HG02642 (cell line): ENCODE results near the gene ZNF639.
A peak's percentile ranks its signal among the peaks of the same experiment; 100 is the strongest.
"Not testable (repeated sequence)": the region's sequence is repeated elsewhere in the genome, so short reads cannot be mapped to it uniquely, and the experiment has no call there.

Experiments
- ATAC-seq: cut with Tn5 transposase; IDR thresholded peaks from one replicate; pipeline ENCODE4 v1.9.1; 2021; ENCODE audit warnings: mild to moderate bottlenecking; ENCODE audit not compliant: unreplicated experiment, poor library complexity

ZNF639 gene, protein sequence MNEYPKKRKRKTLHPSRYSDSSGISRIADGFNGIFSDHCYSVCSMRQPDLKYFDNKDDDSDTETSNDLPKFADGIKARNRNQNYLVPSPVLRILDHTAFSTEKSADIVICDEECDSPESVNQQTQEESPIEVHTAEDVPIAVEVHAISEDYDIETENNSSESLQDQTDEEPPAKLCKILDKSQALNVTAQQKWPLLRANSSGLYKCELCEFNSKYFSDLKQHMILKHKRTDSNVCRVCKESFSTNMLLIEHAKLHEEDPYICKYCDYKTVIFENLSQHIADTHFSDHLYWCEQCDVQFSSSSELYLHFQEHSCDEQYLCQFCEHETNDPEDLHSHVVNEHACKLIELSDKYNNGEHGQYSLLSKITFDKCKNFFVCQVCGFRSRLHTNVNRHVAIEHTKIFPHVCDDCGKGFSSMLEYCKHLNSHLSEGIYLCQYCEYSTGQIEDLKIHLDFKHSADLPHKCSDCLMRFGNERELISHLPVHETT

DNA sequence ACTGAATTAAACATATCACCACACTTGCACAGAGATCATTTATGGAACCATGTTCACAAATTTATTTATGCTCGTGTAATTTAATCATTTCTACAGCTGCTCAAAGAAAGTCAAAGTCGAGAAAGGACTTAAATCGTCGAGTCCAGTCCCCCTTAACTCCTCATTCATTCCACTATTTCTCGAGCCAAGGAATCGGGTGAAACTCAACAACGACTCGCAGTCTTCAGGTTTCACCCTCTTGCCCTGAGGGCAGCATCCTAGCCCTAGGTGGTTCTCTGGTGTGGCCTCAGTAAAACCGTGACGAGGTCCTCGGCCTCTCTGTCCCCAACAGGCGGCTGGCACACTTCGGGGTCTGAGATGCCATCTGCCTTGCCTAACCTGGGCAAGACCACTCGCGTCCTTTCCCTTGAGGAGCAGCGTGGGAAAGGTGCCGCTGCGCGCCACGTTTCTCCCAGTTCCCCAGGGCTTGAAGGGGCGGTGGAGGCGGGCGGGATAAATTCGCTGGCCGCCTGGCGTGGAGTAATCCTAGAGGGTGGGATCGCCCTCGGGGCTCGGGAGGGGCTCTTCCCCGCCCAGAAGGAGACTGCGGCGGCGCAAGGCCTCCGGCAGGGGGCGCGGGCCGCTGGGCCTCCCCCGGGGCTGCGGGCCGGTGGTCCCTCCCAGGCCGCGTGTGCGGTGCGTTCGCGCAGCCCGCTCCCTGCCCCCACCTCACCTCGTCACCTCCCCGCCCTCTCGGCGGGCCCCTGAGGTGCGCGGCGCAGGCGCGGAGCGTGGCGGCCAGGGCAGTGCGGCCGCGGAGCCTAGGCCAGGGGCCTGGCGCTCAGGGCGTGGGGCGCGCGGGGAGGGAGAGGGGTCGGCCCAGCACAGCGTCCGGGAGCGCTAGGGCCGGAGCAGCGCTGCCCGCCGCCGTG, at the start of gene ZNF639:
Gene ZNF639 (plus strand): TSS at position 746 of the 911 bp plus-strand sequence. CDS start 5,263 bp downstream, outside the sequence.
- peak; percentile 72 for ATAC-seq

DNA sequence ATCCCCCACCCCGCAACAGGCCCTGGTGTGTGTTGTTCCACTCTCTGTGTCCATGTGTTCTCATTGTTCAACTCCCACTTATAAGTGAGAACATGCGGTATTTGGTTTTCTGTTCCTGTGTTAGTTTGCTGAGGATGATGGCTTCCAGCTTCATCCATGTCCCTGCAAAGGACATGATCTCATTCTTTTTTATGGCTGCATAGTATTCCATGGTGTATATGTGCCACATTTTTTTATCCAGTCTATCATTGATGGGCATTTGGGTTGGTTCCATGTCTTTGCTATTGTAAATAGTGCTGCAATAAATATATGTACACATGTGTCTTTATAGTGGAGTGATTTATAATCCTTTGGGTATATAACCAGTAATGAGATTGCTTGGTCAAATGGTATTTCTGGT, 48.4 kb upstream of the ZNF639 start:
- ATAC-seq = not testable (repeated sequence)

DNA sequence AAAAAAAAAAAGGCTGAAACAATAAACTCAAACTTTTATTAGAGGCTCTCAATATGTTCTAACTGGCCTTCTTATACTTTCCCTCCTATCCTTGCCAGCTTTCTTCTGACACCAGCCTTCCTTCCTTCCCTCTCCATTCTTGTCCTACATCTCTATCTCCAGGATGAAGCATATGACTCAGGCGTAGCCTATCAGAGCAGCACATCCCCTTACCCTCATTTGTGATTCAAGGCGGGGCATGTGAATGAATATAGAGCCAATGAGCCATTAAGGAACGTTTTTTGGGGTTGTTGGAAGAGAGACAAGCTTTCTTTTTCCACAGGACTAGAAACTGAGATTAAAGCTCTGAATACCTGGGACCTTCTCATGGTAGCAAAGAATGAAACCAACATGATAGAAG, 46.8 kb upstream of the ZNF639 start:
- ATAC-seq = no peak

DNA sequence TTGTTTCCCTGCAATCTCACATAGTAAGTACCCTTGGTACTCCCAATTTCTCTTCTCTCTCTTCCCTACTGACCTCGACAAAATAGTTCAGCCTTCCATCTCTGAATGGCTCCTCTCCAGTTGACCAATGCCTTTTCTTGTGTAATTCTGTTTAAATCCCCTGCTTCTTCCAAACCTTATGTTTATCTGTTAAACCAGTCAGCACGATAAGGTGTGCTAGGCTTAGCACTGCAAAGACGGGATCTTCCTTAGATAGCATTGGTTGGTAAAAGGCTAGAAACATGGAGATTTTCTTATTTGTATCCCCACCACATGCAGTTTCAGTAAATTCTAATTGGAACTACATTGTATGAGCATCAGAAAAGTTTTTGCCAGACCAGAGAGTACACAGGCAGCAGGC, 46.1 kb upstream of the ZNF639 start:
- ATAC-seq = no peak

DNA sequence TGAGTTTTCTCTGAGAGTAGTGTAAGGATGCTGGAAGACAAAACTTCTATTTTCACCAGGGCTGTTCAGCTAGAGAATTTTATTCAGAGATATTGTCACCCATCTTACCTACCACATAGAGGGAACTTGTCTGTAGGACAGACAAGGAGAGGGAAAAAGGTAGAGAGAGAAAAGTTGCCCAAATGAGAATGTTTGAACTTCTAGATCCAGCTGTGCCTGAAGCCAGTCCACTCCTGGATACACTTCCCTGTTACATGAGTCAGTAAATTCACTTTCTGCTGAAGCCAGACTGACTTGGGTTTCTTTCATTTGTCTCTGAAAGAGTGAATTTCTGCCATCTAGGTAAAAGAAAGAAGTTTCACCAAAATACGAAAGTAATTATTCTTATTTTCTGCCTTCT, 44.7 kb upstream of the ZNF639 start:
- no peak for ATAC-seq

DNA sequence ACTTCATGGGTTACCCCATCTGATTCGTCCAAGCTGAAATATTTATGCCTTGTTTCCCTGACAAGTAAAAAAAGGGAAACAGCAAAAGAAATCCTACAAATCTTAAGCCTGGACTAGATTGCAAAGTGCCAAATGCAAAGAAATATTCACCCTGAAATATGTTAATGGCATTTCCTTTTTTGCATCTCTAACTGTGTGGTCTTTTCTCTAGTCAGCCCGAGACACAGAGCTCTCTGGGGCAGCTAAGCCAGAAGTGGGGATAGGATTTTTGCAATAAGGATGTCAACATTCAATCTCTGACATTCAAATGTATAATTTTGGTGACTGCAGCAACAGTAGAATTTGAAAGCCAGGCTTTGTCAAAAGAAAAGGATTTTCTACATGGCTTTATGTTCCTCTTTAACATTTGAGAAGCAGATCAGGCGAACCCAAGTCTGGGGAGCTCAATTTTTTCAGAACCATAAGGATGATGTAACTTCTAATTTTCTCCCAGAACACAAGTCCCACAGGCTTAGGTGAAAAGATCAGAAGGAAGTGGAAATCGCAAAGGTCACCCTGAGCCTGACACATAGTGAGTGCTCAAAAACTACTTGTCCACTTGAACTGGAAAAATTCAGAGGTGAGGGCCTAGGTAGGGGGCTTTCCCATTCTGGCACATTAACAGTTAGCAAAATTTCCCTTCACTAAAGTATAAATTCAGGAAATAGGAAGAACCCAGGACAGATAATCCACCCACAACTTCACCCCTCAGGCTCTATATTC, 43.7 kb upstream of the ZNF639 start:
- ATAC-seq = no peak

DNA sequence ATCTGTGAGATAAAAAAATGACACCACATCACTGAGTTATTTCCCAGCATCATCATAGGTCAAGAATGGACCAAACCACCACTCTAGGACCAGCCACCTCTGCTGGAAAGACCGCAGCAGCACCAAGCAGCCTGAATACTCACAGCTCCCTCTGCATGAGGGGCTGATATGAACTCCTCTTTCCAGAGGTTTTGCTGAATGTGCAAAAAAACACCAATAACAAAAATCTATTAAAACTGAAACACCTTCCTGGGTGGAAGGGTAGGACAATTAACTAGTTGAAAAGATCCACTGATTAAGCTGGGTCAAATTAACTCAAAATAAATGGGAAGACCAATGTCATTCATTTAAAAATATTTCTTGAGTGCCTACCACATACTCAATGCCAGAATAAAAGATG, 43.0 kb upstream of the ZNF639 start:
- ATAC-seq = no peak

DNA sequence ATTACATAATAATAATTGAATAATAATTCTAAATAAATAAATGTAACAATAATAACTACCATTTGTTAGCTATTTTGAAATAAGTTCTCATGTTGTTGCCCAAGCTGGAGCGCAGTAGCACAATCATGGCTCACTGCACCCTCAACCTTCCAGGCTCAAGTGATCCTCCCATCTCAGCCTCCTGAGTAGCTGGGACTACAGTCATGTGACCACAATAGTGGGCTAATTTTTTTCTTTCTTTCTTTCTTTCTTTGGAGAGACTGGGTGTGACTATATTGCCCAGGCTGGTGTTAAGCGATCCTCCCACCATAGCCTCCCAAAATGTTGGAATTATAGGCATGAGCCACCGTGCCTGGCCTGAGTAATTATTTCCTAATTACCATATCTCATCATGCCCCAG, 41.0 kb upstream of the ZNF639 start:
- ATAC-seq = no peak

DNA sequence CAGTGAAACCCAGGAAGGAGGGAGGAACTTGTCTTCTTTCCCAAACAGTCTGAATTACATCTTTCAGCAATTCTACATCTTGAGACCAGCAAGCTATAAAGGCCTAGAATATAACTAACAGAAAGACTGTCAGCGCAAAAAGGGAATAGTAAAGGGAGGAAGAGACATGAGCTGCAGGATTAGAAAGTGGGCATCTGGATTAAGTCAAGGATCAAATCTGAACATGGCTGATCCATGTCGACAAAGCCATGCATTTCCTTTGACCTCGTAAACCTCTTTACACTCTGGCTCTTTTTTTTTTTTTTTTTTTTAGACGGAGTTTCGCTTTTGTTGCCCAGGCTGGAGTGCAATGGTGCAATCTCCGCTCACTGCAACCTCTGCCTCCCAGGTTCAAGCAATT, 36.5 kb upstream of the ZNF639 start:
- no peak for ATAC-seq

DNA sequence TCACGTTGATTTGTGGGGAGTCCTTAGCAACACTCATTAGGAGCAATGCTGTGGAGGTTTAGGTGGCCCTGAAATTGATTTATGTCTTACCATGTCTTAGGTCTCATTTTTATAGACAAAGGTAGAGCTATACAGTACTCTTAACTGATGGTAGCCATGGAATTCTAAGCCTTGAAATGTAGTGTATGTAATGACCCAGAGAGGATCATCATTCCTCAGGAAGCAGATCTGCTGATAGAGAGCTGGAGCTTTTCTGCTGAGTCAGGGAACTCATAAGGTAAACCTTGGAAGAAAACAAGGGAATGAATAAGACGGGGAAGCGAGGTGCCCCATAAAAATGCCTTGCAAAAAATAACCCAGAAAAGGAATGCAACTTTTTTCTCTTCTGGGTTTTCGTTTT, 34.0 kb upstream of the ZNF639 start:
- ATAC-seq = no peak

DNA sequence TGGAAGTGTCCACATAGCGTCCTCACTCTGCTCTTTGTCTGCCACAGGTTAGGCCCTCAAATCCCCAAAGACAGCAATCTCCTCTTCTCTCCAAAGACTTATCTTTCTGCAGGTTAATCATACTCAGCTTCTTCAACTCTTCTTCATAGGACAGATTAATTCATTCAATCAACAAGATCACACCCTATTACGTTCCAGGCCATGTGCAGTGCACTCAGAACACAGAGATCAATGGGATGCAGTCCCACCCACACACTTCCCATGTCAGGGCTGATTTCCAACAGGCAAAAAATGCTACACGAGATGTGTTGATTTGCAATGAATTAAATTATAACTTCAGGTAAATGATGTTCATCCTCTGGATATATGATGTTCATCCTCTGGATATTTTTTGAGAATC, 33.5 kb upstream of the ZNF639 start:
- no peak for ATAC-seq

DNA sequence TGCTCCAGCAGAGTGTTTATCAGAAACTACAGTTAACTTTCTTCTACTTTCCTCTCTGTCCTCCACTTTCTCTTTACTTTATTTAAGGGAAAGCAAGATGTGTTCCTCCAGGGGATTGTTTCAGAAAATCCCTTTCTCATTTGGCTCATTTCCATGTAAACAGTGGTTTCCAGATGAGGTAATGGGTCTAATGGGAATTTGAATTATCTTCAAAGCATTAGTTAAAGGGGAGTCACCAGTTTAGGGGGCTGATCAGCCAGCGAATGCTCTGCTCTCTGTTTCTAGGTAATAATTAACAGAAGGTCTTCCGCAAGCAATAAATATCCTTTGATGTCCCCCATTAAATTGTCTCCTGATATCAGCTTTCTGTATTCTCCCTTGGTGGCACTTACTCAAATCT, 30.4 kb upstream of the ZNF639 start:
- no peak for ATAC-seq

DNA sequence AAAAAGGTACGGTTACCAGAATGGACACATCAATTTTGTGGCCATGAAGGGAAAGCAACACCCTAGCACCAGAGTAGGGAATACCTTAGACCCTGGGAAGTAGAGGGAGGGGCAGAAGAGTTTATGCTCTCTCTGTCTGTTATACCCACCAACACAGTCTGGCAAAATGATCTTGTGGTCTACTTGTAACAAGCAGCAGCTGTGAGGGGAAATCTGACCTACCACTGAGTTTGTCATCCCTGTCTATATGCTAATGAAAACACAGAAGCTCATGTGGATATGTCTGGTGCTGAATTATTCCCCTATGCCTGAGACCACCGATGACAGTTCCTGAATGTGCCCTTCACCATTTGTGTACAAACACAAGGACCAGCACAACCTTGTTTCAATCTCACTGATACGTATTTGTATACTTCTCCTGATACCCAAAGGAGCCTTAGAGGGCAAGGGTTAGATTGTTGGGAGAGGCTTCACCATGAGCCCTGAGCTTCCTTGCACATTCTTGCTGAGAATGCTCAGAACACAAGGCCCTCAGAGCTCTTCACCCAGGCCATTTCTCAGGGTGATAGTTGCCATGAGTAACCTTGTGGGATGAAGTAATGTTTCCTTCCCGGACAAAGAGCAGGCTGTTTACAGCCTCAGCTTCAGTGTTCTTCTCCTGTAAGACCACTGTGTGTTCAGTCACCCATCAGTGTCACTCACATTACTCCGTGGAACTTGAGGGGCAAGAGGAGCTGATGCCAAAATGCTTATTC, 24.7 kb upstream of the ZNF639 start:
- no peak for ATAC-seq

DNA sequence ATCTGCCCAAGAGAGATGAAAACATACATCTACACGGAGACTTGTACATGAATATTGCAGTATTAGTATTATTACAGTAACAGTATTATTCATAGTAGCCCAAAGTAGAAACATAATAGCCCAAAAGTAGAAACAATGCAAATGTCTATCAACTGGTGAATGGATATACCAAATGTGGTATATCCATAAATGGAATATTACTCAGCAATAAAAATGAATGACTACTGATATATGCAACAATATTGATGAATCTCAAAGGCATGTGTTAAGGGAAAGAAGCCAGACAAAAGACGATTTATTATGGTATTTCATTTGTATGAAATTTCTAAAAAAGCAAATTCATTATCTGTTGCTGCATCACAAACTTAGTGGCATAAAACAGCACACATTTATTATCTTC, 23.5 kb upstream of the ZNF639 start:
- no peak for ATAC-seq

DNA sequence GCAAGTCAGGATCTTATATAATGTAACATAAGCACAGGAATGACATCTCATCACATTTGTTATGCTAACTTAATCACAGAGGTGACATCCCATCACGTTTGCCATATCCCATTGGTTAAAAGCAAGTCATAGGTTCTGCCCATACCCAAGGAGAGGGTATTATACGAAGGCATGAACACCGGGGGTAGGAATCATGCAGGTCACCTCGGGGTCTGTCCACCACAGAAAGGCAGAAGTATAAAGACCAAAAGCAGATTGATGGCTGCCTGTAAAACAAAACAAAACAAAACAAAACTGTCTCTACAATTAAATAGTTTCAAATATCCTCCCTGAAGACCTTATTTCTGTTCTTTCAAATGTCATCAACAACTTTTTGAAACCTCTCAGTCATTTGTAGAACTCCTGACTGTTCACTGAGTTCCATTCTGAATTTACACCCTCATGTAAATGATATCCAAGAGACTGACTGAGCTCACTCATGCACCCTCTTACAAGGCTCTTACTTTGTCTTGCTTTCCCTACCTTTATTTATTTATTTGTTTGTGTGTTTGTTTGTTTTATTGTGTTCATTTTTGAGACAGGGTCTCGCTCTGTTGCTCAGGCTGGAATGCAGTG, 22.7 kb upstream of the ZNF639 start:
- peak; percentile 54 for ATAC-seq

DNA sequence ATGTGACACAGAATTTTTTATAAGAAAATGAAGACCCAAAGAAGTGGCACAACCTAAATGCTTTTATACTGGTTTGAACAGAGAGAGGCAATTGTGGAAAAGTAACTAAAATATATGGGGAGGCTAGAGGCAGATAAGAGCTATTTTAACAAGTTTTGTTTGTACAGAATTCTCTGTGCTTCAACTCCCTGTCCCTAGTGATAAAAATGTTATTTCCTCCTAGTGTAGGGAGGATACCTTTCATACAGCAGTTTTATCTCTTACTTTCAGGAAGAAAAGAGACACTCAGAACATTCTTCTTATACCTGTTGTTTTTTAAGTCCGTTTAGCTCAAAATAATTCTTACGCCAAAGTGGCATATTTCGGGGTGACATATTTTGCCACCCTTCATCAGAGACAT, 21.2 kb upstream of the ZNF639 start:
- no peak for ATAC-seq

DNA sequence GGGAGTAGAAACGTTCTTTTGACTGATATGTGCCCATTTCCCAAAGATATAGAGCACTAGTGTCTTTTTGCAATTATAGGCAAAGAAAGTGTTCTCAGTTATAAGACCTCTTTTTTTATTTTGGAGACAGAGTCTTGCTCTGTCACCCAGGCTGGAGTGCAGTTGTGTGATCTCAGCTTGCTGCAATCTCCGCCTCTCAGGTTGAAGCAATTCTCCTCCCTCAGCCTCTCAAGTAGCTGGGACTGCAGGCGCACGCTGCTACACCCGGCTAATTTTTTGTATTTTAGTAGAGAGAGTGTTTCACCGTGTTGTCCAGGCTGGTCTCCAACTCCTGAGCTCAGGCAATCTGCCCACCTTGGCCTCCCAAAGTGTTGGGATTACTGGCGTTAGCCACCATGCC, 20.7 kb upstream of the ZNF639 start:
- ATAC-seq = no peak

DNA sequence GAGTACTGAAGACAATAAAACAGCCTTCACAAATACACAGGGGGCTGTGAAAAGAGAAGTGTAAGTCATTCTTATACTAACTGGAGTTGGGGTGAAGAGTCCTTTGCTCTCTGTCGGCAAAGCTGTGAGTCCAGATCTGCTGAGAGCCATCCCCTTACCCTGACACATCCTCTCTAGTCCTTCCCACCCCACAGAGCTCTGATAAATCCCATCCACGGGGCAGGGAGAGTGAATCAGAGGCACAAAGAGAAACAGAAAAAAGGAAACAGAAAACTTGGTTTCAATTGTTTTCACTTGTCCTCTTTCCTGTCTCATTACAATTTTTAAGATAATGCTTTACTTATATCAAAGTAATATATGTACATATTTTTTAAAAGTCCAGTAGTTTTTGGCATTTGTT, 18.2 kb upstream of the ZNF639 start:
- ATAC-seq = no peak

DNA sequence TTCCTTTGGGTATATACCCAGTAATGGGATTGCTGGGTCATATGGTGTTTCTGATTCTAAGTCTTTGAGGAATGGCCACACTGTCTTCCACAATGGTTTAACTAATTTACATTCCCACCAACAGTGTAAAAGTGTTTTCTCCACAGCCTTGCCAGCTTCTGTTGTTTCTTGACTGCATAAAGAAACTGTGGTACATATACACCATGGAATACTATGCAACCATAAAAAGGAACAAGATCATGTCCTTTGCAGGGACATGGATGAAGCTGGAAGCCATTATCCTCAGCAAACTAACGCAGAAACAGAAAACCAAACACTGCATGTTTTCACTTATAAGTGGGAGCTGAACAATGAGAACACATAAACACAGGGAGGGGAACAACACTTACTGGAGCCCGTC, 15.5 kb upstream of the ZNF639 start:
- ATAC-seq = not testable (repeated sequence)
